ENCODE data around the gene OPRD1.
"Not testable (repeated sequence)": the region's sequence is repeated elsewhere in the genome, so short reads cannot be mapped to it uniquely, and the experiment has no call there.

Gene OPRD1

DNA sequence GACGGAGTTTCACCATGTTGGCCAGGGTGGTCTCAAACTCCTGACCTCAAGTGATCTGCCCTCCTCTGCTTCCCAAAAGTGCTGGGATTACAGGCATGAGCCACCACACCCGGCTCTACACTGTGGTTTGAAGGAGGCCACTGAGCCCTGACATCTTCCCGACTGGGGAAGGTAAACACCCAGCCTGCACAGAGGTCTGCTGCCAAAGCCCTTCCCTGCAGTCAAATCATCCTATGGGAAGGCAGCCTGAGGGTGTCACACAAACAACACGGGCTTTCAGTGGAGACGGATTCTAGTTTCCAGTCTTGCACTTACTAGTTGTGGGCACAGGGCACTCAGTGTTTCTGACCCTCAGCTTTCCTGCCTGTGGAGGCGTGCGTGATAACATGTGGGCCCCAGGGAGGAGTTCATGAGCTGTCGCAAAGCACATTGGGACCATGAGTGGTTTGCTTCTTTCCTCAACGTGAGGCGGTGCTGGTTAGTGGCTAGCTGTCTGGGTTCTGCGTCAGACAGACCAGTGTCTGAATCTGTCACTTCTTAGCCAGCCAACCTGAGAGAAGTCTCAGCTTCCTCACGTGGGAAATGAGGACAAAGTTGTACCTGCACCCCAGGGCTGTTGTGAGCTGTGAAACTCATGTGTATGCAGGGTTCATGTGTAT is 21.5 kb upstream of the OPRD1 start:
- no peak for TF ChIP-seq CREB5 (CRISPR knock-in tag; IDR thresholded peaks at IDR 0.05; ENCODE audit: low read depth)
- TF ChIP-seq, protein P1, sequence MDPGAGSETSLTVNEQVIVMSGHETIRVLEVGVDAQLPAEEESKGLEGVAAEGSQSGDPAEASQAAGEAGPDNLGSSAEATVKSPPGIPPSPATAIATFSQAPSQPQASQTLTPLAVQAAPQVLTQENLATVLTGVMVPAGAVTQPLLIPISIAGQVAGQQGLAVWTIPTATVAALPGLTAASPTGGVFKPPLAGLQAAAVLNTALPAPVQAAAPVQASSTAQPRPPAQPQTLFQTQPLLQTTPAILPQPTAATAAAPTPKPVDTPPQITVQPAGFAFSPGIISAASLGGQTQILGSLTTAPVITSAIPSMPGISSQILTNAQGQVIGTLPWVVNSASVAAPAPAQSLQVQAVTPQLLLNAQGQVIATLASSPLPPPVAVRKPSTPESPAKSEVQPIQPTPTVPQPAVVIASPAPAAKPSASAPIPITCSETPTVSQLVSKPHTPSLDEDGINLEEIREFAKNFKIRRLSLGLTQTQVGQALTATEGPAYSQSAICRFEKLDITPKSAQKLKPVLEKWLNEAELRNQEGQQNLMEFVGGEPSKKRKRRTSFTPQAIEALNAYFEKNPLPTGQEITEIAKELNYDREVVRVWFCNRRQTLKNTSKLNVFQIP (CRISPR knock-in tag; IDR thresholded peaks at IDR 0.05; ENCODE audit: borderline replicate concordance, low read depth), result no peak
- no peak for TF ChIP-seq ZFP30 (CRISPR knock-in tag; IDR thresholded peaks at IDR 0.05)
- no peak for TF ChIP-seq ZFP3 (CRISPR knock-in tag; IDR thresholded peaks at IDR 0.05)
- TF ChIP-seq ESRRG (CRISPR knock-in tag; IDR thresholded peaks at IDR 0.05), result no peak
- no peak for TF ChIP-seq GLIS3 (CRISPR knock-in tag; IDR thresholded peaks at IDR 0.05)
- TF ChIP-seq PATZ1 (CRISPR knock-in tag; IDR thresholded peaks at IDR 0.05; ENCODE audit: borderline replicate concordance), result no peak
- TF ChIP-seq OSR1 (CRISPR knock-in tag; IDR thresholded peaks at IDR 0.05), result no peak
- no peak for TF ChIP-seq ZNF70 (CRISPR knock-in tag; IDR thresholded peaks at IDR 0.05)
- ATAC-seq, result no peak

GRCh38 chr1:28791929-28792328 is 20.0 kb upstream of the OPRD1 start:
- not testable (repeated sequence) for ATAC-seq

DNA sequence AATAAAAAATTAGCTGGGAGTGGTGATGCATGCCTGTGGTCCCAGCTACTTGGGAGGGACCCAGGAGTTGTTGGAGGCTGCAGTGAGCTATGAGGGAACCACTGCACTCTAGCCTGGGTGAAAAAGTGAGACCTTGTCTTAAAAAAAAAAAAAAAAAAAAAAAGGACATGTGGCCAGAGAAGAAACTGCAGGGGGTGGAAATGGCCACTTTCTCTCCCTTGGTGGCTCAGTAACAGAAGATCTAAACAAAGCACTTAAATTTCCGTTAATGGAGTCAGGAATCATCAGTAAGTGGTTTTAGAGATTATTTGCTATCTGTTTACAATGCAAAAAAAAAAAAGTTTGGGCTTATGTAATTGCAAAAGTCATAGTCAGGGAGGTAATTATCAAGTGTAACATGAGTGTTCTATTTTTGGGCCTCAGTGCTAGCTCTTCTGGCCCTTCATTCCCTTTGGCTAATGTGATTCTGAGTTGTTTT is 19.3 kb upstream of the OPRD1 start:
- TF ChIP-seq OSR1 (CRISPR knock-in tag; IDR thresholded peaks at IDR 0.05) (no peak), ZC3H10 (CRISPR knock-in tag; IDR thresholded peaks at IDR 0.05) (no peak), ZNF565 (CRISPR knock-in tag; conservative IDR thresholded peaks at IDR 0.05; ENCODE audit: low read depth) (no peak), CREB5 (CRISPR knock-in tag; IDR thresholded peaks at IDR 0.05; ENCODE audit: low read depth) (no peak), SNAI2 (CRISPR knock-in tag; IDR thresholded peaks at IDR 0.05) (no peak), ZNF8 (CRISPR knock-in tag; IDR thresholded peaks at IDR 0.05) (no peak), ESRRG (CRISPR knock-in tag; IDR thresholded peaks at IDR 0.05) (no peak), BACH2 (CRISPR knock-in tag; IDR thresholded peaks at IDR 0.05; ENCODE audit: borderline replicate concordance) (no peak), PATZ1 (CRISPR knock-in tag; IDR thresholded peaks at IDR 0.05; ENCODE audit: borderline replicate concordance) (no peak), ZNF70 (CRISPR knock-in tag; IDR thresholded peaks at IDR 0.05) (no peak), TOX (CRISPR knock-in tag; IDR thresholded peaks at IDR 0.05; ENCODE audit: borderline replicate concordance) (no peak), PPARA (CRISPR knock-in tag; IDR thresholded peaks at IDR 0.05; ENCODE audit: borderline replicate concordance) (no peak), RARB (CRISPR knock-in tag; IDR thresholded peaks at IDR 0.05) (no peak)
- TF ChIP-seq, protein P1 (CRISPR knock-in tag; IDR thresholded peaks at IDR 0.05; ENCODE audit: borderline replicate concordance, low read depth), result no peak
- TF ChIP-seq, protein P2, sequence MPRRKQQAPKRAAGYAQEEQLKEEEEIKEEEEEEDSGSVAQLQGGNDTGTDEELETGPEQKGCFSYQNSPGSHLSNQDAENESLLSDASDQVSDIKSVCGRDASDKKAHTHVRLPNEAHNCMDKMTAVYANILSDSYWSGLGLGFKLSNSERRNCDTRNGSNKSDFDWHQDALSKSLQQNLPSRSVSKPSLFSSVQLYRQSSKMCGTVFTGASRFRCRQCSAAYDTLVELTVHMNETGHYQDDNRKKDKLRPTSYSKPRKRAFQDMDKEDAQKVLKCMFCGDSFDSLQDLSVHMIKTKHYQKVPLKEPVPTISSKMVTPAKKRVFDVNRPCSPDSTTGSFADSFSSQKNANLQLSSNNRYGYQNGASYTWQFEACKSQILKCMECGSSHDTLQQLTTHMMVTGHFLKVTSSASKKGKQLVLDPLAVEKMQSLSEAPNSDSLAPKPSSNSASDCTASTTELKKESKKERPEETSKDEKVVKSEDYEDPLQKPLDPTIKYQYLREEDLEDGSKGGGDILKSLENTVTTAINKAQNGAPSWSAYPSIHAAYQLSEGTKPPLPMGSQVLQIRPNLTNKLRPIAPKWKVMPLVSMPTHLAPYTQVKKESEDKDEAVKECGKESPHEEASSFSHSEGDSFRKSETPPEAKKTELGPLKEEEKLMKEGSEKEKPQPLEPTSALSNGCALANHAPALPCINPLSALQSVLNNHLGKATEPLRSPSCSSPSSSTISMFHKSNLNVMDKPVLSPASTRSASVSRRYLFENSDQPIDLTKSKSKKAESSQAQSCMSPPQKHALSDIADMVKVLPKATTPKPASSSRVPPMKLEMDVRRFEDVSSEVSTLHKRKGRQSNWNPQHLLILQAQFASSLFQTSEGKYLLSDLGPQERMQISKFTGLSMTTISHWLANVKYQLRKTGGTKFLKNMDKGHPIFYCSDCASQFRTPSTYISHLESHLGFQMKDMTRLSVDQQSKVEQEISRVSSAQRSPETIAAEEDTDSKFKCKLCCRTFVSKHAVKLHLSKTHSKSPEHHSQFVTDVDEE (CRISPR knock-in tag; IDR thresholded peaks at IDR 0.05), result no peak
- ATAC-seq, result no peak

DNA sequence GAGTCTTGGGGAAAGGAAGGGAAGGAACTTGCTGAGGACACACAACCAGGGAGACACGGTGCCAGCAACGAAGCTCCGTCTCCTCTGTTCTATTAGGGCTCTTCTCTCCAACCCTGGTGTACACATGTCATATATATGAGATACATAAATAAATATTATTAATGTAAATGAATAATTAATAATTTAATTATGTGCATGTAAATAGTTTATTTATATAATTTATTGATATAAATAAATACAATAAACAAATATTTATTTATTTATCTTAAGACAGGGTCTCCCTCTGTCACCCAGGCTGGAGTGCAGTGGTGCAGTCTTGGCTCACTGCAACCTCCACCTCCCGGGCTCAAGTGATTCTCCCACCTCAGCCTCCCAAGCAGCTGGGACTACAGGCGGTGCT is 17.4 kb upstream of the OPRD1 start:
- ATAC-seq, result not testable (repeated sequence)

Data from SK-N-SH treated with all-trans-retinoic acid at 6 μM for 48 hours (cell line).